GM15510 (cell line): ENCODE data around the gene KIF3A.
A peak's percentile ranks its signal among the peaks of the same experiment; 100 is the strongest.

Experiments used
- POLR2A ChIP-seq: IDR thresholded peaks from 3 replicates; pipeline ENCODE4 v1.6.1; 2011; ENCODE audit warnings: borderline replicate concordance; ENCODE audit not compliant: insufficient read length; ENCODE audit errors: extremely low read depth

Gene KIF3A

GRCh38 chr5:132736853-132737833 lies at the start of gene KIF3A:
TSS of gene KIF3A (minus strand) at chr5:132737546. CDS start at chr5:132737419, 127 bp downstream.
- TF ChIP-seq POLR2A: peak; percentile 76

GRCh38 chr5:132787076-132787475 lies 49.7 kb upstream of the KIF3A start:
- TF ChIP-seq POLR2A: no peak

DNA sequence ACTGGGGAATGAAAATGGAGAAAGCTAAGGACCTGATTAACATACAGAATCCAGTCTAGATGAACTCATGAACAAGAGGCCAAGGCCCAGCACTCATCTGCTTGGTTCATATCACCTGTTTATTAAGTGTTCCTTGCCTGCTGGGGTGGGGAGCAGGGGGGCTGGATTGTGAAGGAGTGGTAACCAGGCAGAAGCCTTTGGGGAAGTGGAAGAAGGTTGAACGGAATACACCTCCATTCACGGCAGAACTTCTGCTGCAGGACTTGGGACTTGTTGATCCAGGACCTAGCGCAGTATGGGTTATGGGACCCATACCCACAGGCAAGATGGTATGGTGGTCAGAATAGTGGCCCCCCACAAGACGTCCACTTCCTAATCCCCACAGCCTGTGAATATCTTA lies 48.5 kb upstream of the KIF3A start:
- TF ChIP-seq POLR2A: no peak

GRCh38 chr5:132785365-132785764 lies 48.0 kb upstream of the KIF3A start:
- TF ChIP-seq POLR2A: no peak

- no peak for TF ChIP-seq POLR2A
These were observed 44.8 kb upstream of the KIF3A start for GRCh38 chr5:132782101-132782500.

DNA sequence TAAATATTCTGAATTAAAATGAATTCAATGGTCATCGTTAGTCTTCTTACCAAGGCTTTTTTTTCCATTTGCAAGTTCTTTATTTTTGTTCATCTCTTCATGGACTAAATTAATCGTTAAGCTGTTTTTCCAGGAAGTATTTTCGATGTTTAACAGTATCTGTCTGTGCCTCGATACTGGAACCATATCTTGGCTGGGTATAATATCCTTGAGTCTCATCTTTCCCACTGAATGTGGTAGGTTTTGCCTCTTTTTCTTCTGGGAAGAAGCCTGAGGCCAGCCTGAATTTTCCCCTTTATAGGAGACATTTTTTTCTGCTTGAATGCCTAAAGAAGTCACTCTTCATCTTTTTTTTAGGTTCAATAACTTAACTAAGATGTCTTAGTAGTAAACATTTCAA lies 43.7 kb upstream of the KIF3A start:
- TF ChIP-seq POLR2A: no peak

DNA sequence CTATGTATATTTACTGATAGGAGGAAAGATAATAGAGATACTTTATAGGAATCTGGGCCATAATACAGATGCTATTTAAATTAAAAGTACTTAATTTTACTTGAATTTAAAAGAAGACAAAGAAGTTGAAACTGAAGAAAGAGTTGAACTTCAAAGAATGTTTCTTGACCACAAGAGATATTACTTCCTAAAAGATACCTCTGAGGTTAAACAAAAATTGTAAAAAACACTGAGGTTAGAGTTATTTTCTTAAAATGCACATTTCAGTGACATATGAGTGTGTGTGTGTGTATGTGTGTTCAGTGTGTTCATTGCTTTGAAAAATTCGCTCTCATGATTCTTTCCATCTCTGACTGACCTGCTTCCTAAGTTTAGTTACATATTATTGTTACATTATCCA lies 43.2 kb upstream of the KIF3A start:
- no peak for TF ChIP-seq POLR2A

- TF ChIP-seq POLR2A: no peak
These were observed 42.6 kb upstream of the KIF3A start for GRCh38 chr5:132779961-132780360.

GRCh38 chr5:132778856-132779255 lies 41.5 kb upstream of the KIF3A start:
- TF ChIP-seq POLR2A: no peak

DNA sequence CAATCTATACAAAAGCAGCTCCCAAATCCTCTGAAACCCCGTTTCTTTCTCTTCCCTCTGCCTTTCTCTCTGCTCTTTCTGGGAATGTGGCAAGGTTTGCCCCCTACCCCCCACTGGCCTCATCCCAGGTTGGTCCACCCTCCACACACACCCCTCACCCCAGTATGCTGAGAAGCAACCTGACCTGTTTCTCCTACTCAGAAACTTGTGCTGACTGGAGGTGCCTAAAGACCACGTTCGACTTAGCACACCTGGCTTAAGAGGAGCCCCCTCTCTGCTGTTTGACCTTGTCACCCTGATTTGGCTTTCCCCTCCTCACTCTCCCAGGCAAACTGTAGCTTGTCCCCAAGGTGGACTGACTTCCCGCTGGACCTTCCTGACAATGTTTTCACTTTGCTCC lies 40.8 kb upstream of the KIF3A start:
- no peak for TF ChIP-seq POLR2A

- peak; percentile 26 for TF ChIP-seq POLR2A
These were observed 40.1 kb upstream of the KIF3A start, which contains the start of gene SEPTIN8 for GRCh38 chr5:132777209-132778069. TSS of gene SEPTIN8 (minus strand) at chr5:132777239. CDS start at chr5:132777137, 102 bp downstream.

DNA sequence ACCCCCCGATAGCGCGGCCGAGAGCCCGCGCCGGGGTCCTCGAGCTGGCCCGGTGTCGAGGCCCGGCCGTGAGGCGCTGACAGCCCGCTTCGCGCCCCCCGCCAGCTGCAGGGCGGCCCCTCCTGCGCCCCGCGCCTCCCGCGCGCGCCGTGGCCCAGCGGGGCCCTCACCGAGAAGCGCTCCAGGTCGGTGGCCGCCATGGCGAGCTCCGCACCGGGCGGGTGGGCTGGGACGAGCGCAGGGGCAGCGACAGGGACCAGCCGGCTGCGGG lies 39.5 kb upstream of the KIF3A start:
- no peak for TF ChIP-seq POLR2A

GRCh38 chr5:132776131-132776937 lies 39.0 kb upstream of the KIF3A start:
- TF ChIP-seq POLR2A: no peak

DNA sequence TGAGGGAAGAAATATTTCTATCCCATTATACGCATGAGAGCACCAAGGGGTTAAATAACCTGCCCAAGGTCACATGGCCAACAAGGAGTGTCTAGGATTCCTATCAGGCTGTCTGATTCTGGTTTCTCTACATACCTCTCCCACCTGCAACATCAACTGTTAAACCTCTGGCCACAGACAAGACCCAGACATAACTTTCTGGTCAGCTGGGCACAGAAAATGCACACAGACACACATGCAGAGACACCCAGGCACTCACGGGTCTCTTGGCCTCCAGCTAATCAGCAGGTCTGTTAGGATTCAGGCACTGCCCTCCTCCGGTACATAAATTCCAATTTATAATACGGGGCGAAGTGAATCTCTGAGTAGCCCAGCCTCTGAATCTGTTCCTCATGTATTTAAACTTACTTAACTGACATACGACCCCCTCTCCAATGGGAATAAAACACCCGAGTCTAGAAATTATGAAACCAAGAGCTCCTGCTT lies 38.2 kb upstream of the KIF3A start:
- no peak for TF ChIP-seq POLR2A
